COLO829 (cell line): ENCODE results near the gene TM4SF5.

Experiments used
- DNase-seq: peaks from one replicate; pipeline ENCODE4 v3.0.0; 2012; ENCODE audit warnings: low spot score

The TM4SF5 gene

DNA sequence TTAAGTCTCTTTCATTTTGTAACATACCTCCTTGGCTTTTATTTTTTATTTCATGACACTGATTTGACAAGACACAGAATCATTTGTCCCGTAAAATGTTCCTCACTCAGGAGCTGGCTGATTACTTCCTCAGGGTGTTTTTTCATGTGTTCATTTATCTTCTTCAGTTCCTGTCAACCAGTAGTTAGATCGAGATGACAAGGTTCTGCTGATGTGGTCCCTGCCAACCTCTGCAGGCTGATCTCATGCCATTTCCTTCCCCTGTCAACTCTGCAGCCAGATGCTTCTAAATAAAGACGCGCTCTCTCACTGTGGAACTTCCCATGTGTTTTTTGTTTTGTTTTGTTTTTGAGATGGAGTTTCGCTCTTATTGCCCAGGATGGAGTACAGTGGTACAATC is 23.8 kb upstream of the TM4SF5 start:
- no peak for DNase-seq

GRCh38 chr17:4748686-4749085 is 23.0 kb upstream of the TM4SF5 start:
- DNase-seq, result peak; percentile 34

- DNase-seq, result no peak
Measured at GRCh38 chr17:4750606-4751005, 21.1 kb upstream of the TM4SF5 start.

- no peak for DNase-seq
Measured at GRCh38 chr17:4751932-4752331, 19.8 kb upstream of the TM4SF5 start.

- DNase-seq, result no peak
Measured at GRCh38 chr17:4753392-4753791, 18.3 kb upstream of the TM4SF5 start.

GRCh38 chr17:4759776-4760236 is 11.9 kb upstream of the TM4SF5 start:
- DNase-seq, result no peak

GRCh38 chr17:4764595-4764994 is 7.1 kb upstream of the TM4SF5 start:
- DNase-seq, result no peak

DNA sequence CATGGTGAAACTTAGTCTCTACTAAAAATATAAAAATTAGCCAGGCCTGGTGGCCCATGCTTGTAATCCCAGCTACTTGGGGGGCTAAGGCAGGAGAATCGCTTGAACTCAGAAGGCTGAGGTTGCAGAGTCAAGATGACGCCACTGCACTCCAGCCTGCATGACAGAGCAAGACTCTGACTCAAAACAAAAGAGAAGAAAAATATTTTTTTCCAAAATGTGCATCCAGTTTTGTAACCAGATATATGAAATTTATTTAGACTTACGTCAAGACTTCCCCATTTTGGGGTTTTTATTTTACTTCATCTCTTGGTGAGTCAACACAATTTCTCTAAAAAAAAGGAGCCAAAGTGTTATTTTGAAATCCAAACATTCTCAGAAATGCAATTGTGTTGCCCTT is 5.5 kb upstream of the TM4SF5 start:
- DNase-seq, result no peak

DNA sequence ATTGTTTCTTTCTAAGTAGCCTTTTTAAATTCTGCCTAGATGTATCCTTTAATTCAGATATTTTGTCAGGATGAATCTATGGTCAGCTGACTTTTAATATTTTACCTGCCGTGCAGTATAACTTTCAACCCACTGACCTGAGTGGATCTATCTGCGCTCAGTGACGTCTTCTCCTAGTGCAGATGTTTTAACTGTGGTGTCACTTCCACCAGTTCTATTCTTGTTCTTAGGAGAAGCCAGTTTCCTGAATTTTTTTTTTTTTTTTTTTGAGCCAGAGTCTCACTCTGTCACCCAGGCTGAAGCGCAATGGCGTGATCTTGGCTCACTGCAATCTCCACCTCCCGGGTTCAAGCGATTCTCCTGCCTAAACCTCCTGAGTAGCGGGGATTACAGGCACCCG is 5.0 kb upstream of the TM4SF5 start:
- DNase-seq, result no peak

- no peak for DNase-seq
Measured at GRCh38 chr17:4768298-4768697, 3.4 kb upstream of the TM4SF5 start.

DNA sequence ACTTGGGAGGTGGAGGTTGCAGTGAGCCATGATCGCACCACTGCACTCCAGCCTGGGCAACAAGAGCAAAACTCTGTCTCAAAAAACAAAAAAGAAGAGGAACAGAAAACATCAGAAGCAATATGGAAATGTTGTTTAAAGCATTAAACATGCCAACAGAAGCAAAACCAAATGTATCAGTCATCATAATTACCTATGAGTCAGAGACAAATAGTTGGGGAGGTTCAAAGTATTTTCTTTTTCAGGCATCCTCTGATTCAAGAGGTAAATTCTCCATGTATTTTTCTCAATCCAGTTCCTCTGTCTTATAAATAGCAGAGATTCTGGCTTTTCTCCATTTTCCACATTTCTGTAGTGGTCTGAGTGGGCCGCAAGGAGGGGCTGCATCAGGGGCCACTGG is 2.1 kb upstream of the TM4SF5 start:
- no peak for DNase-seq

- no peak for DNase-seq
Measured at GRCh38 chr17:4772235-4772613, 538 bp downstream of the TM4SF5 start.

DNA sequence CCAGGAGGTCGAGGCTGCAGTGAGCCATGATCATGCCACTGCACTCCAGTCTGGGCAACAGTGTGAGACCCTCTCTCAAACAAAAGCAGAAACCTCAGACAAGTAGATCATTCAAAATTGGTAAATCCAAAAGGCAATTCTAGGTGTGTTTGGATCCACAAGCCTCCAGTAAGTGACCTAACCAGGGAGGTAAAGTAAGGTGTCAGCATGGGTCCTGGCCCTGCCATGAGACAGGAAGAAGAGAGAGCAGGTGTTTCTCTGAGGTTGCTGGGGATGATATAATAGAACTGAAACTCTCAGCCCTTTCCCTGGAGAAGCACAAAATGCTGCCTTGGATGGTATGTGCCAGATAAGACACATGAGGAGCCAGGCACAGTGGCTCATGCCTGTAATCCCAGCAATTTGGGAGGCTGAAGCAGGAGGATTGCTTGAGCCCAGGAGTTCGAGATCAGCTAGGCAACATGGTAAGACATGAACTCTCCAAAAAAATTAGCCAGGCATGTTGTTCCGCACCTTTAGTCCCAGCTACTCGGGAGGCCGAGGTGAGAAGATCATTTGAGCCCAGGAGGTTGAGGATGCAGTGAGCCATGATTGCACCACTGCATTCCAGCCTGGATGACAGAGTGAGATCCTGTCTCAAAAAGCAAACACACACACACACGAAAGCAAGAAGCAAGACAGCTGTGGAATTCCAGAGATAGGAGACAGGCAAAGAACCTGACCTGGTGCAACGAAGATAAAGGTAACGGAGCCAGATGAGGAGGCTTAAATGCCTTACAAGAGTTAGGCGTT is 6.5 kb downstream of the TM4SF5 start:
- DNase-seq, result no peak

- DNase-seq, result no peak
Measured at GRCh38 chr17:4780325-4780955, 8.8 kb downstream of the TM4SF5 start.

GRCh38 chr17:4782652-4783051 is 11.0 kb downstream of the TM4SF5 start:
- no peak for DNase-seq

DNA sequence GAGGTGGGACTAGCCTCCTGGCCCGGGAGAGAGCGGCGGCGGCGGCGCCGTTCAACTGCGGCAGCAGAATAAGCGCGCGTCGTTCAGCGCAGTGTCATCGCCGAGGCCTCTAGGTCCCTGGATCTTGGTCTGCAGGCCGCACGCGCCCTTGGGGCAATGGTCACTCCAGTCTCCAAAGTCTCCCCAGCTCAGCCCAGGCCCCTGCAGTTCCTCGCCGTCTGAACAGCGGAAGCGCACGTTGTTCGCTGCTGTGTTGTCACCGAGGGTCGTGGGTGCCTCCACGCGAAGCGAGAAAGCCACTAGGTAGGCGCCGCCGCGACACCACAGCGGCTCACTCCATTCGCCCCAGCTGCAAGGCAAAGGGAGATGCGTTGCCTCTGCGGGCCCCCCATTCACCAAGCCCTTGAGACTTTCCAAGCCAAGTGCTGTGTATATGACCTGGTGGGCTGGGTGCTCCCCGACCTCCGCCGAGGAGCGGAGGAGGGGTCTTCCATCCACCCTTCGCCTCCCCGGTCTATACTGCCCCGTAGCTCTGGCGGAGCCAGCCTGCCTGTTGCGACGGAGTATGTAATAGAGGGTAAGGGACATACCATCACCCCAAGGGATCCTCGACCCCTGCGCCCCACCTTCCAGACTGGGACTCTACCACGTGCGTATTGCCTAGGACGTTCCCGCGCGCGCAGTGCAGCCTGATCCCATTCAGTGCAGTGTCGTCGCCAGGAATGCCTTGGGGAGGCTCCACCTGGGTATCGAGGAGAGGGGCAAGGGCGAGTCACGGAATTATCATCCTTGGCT is 13.8 kb downstream of the TM4SF5 start:
- DNase-seq, result no peak

- DNase-seq, result no peak
Measured at GRCh38 chr17:4786106-4786511, 14.4 kb downstream of the TM4SF5 start, which contains the start of gene VMO1. Gene VMO1 (minus strand): TSS chr17:4786364. CDS start chr17:4786352, 12 bp downstream.

DNA sequence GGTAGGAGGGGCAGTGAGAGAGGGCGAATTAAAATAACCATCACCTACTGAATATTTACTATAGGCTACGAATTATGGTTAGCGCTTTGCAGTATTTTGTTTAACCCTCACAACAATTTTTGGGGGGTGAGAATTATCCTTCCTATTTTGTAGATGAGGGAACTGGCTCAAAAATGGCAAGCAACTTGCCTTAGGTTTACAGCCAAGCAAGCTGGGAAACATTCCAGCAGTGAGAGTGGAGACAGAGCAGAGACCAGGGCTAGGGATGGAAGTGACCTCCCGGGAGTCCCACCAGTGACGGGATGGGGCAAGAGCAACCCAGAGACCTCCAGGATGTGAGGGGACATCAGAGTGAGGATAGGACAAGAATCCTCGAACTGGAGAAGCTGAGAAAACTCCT is 14.8 kb downstream of the TM4SF5 start:
- no peak for DNase-seq

DNA sequence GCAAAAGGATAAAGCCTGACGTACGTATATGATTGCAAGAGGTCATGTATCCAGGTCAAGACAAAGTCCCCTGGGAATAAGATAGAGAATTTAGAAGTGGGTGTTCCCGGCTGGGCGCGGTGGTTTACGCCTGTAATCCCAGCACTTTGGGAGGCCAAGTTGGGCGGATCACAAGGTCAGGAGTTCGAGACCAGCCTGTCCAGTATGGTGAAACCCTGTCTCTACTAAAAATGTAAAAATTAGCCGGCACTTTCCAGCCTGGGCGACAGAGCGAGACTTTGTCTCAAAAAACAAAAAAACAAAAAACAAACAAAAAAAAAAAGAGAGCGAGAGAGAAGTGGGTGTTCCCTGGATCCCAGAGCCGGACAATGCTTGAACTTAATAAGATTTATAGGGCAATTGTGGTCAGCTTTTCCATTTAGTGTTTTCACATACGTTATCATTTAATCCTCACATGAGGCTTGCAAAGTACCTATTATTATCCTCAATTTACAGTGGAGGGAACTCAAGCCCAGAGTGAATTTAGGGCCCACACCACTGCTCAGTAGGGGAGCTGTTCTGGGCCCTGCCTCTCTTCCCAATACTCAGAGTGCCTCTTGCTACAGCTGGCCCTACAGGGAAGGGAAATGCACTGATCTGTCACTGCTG is 16.6 kb downstream of the TM4SF5 start:
- no peak for DNase-seq

DNA sequence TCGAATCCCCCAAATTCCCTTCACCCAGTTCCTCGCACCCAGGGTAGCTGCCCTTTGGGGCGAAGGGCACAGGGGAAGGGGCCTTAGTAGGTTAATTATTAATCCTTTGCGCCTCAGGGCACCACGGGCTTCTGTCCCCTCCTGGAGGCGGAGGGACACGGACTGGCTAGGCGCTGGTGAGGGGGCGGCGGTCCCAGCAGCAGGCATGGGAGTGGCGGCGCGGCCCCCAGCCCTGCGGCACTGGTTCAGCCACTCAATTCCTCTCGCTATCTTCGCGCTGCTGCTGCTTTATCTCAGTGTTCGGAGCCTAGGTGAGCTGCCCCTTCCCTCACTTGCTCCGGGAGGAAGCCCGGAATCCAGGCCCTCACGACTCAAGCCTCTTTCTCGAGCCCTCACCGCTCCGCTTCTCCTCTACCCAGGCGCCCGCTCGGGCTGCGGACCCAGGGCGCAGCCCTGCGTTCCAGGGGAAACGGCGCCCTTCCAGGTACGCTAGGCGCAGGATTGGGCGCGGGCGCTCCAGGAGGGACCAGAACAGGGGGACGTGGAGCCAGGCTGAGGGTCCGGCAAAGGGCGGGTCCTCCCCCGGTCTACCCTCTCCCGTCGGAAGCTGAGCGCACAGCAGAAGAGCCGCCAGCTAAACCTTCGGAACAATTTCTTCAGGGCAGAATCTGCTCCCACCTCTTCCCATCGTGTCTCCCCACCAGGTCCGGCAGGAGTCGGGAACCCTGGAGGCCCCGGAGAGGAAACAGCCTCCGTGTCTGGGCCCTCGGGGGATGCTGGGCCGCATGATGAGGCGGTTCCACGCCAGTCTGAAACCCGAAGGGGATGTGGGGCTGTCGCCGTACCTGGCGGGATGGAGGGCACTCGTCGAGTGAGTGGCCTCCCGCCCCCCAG is 17.4 kb downstream of the TM4SF5 start, which contains the start of gene GLTPD2:
Gene GLTPD2, plus strand, starts transcription at position 158 of the 894 bp plus-strand sequence. Its CDS starts 48 bp downstream, at position 206.
- DNase-seq, result no peak

GRCh38 chr17:4789701-4789950 is 17.9 kb downstream of the TM4SF5 start:
- DNase-seq, result no peak
